Left hindlimb (tissue), 1 donor: ENCODE results near the gene PSMD13.
"Not testable (repeated sequence)": the region's sequence is repeated elsewhere in the genome, so short reads cannot be mapped to it uniquely, and the experiment has no call there.

Experiments
- DNase-seq: peaks from one replicate; pipeline ENCODE4 v3.0.0-alpha.2; 2018

The PSMD13 gene

DNA sequence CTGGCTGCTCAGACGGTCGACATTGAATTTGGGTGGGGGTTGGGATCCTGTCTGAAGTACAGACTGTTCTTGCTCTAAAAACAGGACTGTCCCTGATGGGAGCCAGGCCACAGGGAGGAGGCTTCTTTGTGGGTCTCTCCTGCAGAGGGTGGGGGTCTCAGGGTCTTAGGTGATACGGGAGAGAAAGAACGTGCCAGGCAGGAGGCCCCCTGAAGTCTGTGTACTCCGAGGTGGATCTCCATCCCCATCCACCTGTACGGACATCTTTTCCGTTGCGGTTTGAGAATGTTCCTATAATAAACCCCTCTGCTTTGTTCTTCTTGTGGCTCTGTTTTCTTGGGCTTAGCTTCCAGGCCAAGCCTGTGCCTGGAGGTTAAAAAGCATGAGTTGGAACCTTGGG, 15.9 kb downstream of the PSMD13 start:
- DNase-seq = no peak

DNA sequence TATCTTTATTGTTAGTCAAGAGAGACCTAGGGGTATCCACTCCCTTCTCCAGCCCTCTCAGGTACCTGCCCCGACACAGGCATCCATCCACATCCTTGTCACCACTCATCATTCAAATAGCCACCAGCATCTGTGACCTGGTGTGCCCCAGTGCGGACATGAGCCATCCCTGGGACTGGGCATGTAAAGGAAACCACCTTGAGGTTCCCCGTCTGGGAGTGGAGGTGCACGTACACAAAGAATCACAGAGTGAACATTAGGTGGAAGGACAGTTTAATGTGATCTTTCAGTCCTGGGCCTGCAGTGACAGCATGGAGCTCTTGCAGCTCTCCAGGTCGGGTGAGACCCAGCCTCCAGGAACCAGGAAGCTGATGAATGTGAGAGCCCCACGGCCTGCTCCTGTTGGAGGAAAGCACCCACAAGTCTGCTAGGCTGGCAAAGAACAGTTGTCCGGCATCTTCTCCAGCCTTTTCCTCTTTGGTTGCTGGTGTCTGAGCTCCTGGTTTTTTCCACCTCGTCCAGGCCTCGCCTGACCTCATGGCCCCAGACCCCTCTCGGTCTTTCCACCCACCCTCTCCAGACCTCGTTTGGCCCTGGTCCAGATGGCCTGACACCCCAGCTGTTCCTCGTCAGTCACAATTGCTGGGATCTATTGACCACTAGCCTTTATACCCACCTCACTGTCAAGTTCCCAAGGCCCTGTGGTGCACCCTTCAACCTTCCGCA, 16.5 kb downstream of the PSMD13 start:
- DNase-seq = no peak

DNA sequence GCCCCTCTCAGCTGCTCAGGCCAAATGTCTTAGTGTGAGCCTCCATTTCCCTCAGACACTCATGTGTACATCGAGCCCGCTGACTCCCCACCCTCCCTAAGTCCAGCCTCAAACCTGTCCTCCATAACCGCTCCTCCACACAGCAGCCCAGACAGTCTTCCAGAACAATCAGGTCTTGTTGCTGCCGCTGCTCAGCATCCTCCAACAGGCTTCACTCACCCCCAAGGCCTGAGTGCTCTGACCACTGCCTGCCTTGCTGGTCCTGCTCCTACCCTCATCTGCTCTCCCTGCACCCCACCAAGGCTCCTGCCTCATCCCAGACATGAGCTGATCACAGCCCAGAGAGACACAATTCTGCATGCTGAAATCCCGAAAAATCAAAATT, 17.1 kb downstream of the PSMD13 start:
- DNase-seq = no peak

- no peak for DNase-seq
Measured at GRCh38 chr11:255176-255575, 18.4 kb downstream of the PSMD13 start.

DNA sequence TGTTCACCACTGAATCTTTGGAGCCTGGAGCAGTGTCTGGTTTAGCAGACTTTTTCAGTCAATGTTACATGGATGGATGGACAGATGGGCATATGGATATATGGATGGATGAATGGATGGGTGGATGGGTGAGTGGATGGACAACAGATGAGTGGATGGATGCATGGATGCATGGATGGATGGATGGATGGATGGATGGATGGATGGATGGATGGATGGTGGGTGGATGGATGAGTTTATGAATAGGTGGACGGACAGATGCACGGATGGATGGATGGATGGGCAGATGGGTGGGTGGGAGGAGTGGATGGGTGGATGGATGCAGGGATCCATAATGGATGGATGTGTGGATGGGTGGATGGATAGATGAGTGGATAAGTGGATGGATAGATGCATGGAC, 19.0 kb downstream of the PSMD13 start:
- no peak for DNase-seq

- DNase-seq = no peak
Measured at GRCh38 chr11:256952-257737, 20.4 kb downstream of the PSMD13 start.

- no peak for DNase-seq
Measured at GRCh38 chr11:257766-258493, 21.2 kb downstream of the PSMD13 start.

DNA sequence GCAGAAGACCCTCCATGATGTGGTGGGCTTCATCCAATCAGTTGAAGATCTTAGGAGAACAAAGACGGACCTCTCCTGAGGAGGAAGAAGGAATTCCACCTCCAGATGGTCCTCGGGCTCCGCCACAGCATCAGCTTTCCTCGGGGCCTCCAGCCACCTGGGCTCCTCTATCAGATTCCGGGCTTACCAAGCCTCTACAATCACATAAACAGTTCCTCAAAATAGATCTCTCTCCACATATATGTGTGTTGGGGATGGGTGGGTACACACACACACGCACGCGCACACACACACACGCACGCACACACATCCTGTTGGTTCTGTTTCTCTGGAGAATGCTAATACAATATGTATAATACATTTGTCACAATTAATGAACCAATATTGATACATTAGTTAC, 22.6 kb downstream of the PSMD13 start:
- no peak for DNase-seq

DNA sequence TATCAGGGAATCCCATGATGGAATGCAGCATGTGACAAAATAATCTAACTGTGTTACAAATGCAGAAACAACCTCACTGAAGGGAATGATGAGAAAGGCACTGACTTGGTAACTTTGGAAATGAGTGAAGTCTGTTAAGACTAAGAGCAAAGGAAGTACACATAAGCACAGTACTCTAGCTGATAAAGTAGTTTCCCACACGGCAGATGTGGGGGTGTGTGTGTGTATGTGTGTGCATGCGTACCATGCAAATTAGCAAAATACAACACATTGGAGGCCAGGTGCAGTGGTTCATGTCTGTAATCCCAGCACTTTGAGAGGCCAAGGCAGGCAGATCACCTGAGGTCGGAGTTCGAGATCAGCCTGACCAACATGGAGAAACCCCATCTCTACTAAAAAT, 24.8 kb downstream of the PSMD13 start:
- DNase-seq = no peak

DNA sequence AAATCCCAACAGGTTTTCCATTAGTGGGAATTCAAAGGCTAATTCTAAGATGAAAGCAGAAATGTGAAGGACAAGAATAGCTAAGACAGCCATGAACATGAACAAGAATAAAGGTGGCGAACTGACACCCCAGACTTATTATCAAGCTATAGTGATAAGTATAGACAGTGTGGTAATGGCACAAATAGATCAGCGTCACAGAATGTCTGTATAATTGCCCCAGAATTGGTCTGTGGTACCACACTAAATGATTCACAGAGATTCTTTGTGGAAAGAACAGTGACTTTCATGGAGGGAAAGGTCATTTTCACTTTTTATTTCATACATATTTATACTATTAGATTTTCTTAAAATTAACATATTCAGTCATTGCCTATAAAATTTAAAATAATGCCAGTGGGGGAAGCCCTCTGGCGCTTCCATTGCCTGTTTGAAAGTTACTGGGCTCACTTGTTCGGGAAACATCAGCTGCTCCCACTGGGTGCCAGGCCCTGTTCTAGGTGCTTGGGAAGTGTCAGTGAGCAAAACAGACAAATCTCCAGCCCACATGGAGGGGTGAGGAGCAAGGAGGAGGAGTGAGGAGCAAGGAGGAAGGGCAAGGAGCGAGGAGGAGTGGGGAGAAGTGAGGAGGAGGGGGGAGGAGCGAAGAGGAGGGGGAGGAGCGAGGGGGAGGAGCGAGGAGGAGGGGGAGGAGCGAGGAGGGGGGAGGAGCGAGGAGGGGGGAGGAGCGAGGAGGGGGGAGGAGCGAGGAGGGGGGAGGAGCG, 30.1 kb downstream of the PSMD13 start:
- DNase-seq = no peak

DNA sequence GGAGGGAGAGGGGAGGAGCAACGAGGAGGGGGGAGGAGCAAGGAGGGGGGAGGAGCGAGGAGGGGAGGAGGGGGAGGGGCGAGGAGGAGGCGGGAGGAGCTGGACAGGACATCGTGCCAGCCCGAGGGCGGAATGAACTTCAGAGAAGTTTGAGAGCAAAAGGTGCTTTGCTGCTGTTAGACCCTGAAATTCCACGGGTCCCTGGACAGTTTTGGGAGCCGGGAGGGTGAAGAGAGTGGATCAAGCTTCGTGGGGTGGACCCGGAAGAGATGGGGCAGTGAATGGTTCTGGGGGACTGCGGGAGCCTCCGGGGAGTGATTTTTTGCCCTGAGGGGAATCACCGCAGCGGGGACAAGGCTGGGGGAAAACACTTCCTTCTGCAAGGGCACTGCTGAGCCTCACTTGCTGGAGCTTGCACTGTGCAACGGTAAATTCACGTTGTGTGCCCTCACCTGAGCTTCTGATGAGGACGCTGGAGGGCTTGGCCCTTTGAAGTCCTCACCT, 30.8 kb downstream of the PSMD13 start:
- DNase-seq = no peak

- not testable (repeated sequence) for DNase-seq
Measured at GRCh38 chr11:268716-269145, 32.0 kb downstream of the PSMD13 start.

DNA sequence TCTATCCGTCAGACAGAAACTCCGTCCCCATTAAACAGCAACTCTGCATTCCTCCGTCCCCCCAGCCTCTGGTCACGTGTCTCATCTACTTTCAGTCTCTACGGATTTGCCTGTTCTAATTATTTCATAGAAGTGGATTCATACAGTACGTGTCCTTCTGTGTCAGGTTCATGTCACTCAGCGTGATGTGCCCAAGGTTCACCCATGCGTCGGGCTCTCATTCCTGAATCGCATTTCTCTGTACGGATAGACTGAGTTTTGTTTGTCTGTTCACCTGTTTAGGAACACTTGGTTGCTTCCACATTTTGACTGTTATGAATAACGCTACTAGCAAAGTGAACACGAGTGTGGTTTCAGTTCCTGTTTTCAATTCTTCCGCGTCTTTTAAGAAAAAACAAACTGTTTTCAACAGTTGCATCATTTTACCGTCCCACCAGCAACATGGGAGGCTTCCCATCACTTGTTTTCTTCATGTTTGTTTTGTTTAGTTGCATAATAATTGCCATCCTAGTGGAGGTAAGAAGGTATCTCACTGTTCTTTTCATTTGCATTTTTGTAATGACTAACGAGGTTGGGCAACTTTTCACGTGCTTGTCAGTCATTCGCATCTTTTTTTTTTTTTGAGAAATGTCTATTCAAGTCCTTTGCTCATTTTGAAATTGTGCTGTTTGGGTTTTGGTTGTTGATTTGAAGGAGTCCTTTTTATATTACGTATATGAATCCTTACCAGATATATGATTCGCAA, 32.5 kb downstream of the PSMD13 start:
- no peak for DNase-seq

DNA sequence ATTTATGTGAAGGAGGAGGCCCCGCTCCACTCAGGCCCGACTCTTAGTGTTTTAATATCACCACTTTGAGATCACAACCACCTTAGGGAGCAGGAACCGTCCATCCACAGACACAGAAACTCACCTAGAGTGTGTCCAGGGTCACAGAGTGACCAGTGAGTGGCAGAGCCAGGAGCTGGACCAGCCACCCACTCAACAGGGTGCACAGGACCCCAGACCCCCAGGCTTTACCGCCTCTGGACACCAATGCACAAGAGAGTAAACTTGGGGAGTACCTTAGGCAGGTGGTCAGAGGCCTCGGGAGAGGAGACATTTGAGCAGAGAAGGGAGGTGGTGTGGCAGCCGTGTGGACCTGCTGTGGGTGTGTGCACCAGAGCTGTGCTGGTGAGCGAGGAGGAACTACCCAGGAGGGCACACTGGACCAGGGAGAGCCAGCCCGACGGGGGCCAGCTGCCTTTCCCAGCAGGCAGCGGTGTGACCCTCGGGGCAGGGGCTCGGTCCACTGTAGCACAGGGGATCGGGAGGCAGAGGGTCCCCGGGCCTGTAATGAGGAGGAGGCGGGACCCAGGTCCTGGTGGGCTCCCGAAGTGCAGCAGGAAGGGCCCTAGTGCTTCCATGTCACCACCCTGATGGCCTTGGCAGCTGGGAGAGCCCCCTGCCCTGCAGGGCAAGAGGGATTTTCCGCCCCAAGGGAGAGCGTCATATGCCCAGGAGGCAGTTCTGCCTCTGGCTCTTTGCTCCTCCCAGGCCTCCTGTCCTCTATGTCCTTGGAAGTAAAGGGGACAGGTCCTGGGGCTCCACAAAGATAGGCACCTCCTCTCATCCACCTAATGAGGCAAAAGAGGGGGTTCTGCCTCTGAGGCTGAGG, 33.9 kb downstream of the PSMD13 start:
- no peak for DNase-seq

DNA sequence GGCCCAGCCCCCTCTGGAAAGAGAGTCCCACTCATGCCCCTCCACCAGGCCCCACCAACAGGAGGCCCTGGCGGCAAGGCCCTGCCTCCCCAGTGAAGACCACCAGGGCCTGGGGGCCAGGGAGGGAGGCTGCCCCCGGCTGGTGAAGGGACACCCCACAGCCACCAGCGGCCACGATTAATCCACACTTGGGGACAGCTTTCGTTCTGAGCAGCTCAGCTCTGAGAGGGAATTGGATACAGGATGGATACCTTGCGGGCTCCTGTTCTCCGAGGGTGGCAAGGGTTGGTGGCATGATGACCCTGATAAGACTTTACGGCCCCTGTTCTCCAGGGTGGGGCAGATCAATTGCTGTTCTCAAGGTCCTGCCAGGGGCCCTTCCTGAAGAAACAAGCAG, 34.5 kb downstream of the PSMD13 start:
- no peak for DNase-seq

DNA sequence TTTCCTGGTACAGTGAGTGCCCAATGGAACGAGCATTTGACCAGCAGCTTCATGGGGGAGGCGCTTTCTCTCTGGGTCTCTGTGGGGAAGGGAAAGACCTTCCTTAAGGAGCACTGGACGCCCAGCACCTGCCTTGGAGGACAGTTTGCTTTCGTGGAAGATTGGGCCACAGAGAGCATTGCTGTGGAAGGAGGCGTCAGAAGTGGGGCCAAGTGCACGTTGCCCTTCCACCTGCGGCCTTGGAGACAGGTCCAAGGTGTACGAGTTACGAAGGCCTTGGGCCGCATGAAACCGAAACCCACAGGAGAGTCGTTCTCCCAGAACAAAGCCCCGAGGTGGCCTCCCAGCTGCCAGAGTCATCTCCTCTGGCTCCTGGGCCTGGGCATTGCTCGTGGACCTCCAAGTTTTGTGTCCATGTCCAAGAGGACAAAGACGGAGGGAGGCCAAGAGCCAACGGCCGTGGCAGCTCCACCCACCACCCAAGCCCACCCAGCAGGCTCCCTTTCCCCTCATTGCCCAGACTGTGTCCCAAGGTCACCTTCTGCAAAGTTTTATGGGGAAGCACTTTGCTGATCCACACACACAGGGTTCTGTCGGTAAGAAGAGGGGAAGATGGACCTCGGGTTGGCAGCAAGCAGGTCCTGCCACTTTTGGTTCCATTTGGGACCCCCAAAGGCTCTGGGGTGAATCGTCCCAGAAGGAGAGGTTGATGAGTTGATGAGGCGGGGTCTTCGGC, 35.6 kb downstream of the PSMD13 start:
- DNase-seq = no peak

- no peak for DNase-seq
Measured at GRCh38 chr11:272931-273198, 36.1 kb downstream of the PSMD13 start.

- DNase-seq = no peak
Measured at GRCh38 chr11:276219-276618, 39.4 kb downstream of the PSMD13 start.

DNA sequence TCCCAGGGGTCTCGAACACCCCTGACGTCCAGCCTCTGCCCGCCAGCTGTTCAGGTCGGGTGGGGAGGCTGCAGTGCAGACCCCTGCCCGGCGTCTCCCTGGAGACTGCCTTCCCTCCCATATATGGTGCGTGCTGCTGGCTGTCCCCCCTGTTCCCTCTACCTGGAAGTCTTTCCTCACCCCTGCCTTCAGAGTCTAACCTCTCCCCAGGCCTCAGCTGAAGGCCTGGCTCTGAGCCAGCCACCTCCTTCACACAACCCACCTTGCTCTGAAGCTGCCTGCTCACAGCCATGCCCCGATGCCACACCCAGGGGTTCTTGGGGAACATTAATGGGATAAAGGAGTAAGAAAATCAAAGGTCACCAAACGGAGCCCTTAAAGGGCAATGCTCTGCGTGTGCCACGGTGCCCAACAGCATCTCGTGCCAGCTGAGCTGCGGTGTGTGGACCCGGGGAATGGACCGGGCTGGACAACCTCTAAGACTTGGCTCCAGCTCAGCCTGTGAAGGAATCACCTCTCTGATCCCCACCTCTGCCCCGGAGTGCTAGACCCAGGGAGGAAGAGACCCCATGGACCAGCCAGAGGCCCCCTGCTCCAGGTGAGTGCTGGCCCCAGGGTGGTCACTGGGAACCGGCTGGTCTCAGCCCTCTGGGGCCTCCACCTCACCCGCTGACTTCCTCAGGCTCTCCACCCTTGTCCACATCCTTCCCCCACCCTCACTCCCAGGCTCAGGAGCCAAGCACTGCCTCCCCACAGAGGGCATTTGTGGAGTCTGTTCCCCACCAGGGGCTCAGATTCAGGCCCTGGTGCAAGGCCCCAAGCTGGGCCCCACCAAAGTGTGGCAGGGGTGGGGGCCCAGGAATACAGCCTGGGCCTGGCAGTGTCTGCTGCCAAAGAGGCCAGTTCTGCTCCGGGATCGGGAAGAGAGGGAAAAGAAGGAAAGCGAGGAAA, 41.5 kb downstream of the PSMD13 start, which contains the start of gene NLRP6:
NLRP6 (plus strand) TSS at position 407 of the 951 bp plus-strand sequence; CDS start at position 570, 163 bp downstream.
- DNase-seq = no peak
